Esophagus muscularis mucosa (tissue), 3 donors: Measurements from ENCODE around the gene DNAI7.

Source experiments
- POLR2A ChIP-seq: fragments of 450-650 bp; IDR thresholded peaks from one replicate; pipeline ENCODE4 v1.6.1; 2017; ENCODE audit warnings: antibody characterized with exemption, moderate library complexity, mild to moderate bottlenecking, low read depth
- TF ChIP-seq, protein P1 (sequence below), 3 experiments: fragments of 200-600 bp in 2 of 3; fragments of 450-650 bp in 1 of 3; sonication (generic) in 2 of 3; IDR thresholded peaks; one replicate each; pipeline ENCODE4 v1.5.1; 2017 to 2019; ENCODE audit warnings: antibody characterized with exemption in 3 of 3, mild to moderate bottlenecking in 2 of 3, moderate library complexity in 1 of 3

DNA sequence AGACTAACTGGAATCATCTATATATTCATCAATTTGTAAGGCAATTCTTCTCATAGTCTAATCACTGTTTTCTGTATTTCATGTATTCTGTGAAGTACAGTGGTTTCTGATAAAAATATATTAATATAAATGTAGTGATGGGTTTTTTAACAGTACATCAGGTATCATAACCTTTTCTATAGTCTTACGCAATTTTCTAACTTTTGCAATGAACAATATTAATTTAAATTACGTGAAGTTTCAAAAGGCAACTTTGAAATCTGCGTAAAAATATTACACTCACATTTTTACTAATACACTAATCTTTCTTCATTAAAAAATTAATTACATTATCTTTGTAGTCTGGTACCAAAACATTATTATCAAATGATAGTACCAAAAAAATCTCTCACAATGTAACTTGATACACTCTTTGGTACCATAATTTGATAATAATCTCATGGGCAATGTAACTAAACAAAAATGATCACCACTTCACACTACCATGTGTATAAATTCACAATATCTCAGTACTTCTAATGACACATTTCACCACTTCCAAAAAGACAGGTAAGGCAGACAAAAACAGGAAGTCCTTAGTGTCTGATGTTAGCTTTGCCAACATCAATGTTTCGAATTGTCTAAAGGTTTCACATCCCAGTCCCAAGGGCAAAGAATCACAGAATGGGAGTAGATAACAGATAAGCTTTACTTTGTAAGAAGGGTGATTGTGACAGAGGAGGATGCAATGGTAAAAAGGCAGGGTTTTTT is 8.7 kb downstream of the DNAI7 start:
- TF ChIP-seq, protein P1, sequence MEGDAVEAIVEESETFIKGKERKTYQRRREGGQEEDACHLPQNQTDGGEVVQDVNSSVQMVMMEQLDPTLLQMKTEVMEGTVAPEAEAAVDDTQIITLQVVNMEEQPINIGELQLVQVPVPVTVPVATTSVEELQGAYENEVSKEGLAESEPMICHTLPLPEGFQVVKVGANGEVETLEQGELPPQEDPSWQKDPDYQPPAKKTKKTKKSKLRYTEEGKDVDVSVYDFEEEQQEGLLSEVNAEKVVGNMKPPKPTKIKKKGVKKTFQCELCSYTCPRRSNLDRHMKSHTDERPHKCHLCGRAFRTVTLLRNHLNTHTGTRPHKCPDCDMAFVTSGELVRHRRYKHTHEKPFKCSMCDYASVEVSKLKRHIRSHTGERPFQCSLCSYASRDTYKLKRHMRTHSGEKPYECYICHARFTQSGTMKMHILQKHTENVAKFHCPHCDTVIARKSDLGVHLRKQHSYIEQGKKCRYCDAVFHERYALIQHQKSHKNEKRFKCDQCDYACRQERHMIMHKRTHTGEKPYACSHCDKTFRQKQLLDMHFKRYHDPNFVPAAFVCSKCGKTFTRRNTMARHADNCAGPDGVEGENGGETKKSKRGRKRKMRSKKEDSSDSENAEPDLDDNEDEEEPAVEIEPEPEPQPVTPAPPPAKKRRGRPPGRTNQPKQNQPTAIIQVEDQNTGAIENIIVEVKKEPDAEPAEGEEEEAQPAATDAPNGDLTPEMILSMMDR (IDR thresholded peaks at IDR 0.05) = no peak
- no peak for TF ChIP-seq POLR2A
